ENCODE results near the gene BRD1.

Gene BRD1

GRCh38 chr22:49803134-49803533, 24.5 kb downstream of the BRD1 start:
- no peak overlapping the region for H3K9ac ChIP-seq (ENCODE audit: low read length)
- H3K4me2 ChIP-seq (ENCODE audit: low read length, poor library complexity, severe bottlenecking), result no peak overlapping the region
- no peak overlapping the region for H4K91ac ChIP-seq (ENCODE audit: low read length)
- H3K4me3 ChIP-seq (ENCODE audit: insufficient read depth in 1 of 2, low read depth in 1 of 2, low read length in 2 of 2), result no peak overlapping the region
- WGBS, result 98% methylated on average over 18 of the region's 18 CpGs
- no peak overlapping the region for H3K23ac ChIP-seq (ENCODE audit: low read length in 2 of 2)
- H2AK5ac ChIP-seq (ENCODE audit: low read length, severe bottlenecking), result no peak overlapping the region
- H3K4ac ChIP-seq (ENCODE audit: low read depth in 1 of 2, low read length in 2 of 2), result no peak overlapping the region
- H2BK15ac ChIP-seq (ENCODE audit: low read depth, poor library complexity, severe bottlenecking), result no peak overlapping the region
- no peak for DNase-seq
- no peak overlapping the region for H2BK120ac ChIP-seq (ENCODE audit: low read depth, low read length)
- H3K27me3 ChIP-seq (ENCODE audit: control insufficient read depth in 1 of 2, insufficient read depth in 1 of 2, low read length in 2 of 2), result no peaks in the 10 kb centered on the region
- no peaks in the 10 kb centered on the region for H3K9me3 ChIP-seq (ENCODE audit: control insufficient read depth, low read length)
- H3K79me1 ChIP-seq (replicated peaks; ENCODE audit: low read length, poor library complexity, severe bottlenecking), result peaks cover 9% of the 10 kb centered on the region
- H2AFZ ChIP-seq (ENCODE audit: low read depth, low read length), result no peak overlapping the region
- no peak overlapping the region for H2BK12ac ChIP-seq (ENCODE audit: low read length in 2 of 2)
- no peak overlapping the region for H3K18ac ChIP-seq (ENCODE audit: low read depth in 1 of 2, low read length in 2 of 2)
- no peak overlapping the region for H2BK5ac ChIP-seq (ENCODE audit: low read depth, low read length, poor library complexity, severe bottlenecking)
- H3K4me1 ChIP-seq (ENCODE audit: control insufficient read depth, insufficient read depth, low read depth, low read length), result peaks cover 25% of the 10 kb centered on the region
- no peak overlapping the region for H3K27ac ChIP-seq (ENCODE audit: low read length, poor library complexity, severe bottlenecking)
- peaks cover 37 to 67% of the 10 kb centered on the region in 2 experiments for H3K36me3 ChIP-seq (ENCODE audit: control insufficient read depth in 1 of 2, insufficient read depth in 2 of 2, low read depth in 1 of 2, low read length in 2 of 2)
- H4K8ac ChIP-seq (ENCODE audit: low read length), result no peak overlapping the region
- H3K14ac ChIP-seq (ENCODE audit: low read length in 2 of 2), result no peak overlapping the region

GRCh38 chr22:49801391-49802060, 26.1 kb downstream of the BRD1 start:
- Histone ChIP-seq H2BK5ac (ENCODE audit: low read depth, low read length, poor library complexity, severe bottlenecking) (no peak overlapping the region), H3K18ac (ENCODE audit: low read depth in 1 of 2, low read length in 2 of 2) (peak overlapping the region in 1 of 2 experiments; percentile 37), H2BK12ac (ENCODE audit: low read length in 2 of 2) (no peak overlapping the region), H3K14ac (ENCODE audit: low read length in 2 of 2) (no peak overlapping the region), H3K4me1 (ENCODE audit: control insufficient read depth, insufficient read depth, low read depth, low read length) (peaks cover 25% of the 10 kb centered on the region), H3K4me2 (ENCODE audit: low read length, poor library complexity, severe bottlenecking) (no peak overlapping the region), H3K9ac (ENCODE audit: low read length) (no peak overlapping the region), H3K79me1 (replicated peaks; ENCODE audit: low read length, poor library complexity, severe bottlenecking) (peaks cover 19% of the 10 kb centered on the region), H3K4ac (ENCODE audit: low read depth in 1 of 2, low read length in 2 of 2) (no peak overlapping the region), H3K36me3 (ENCODE audit: control insufficient read depth in 1 of 2, insufficient read depth in 2 of 2, low read depth in 1 of 2, low read length in 2 of 2) (peaks cover 53 to 78% of the 10 kb centered on the region in 2 experiments), H3K27me3 (ENCODE audit: control insufficient read depth in 1 of 2, insufficient read depth in 1 of 2, low read length in 2 of 2) (no peaks in the 10 kb centered on the region), H3K27ac (ENCODE audit: low read length, poor library complexity, severe bottlenecking) (no peak overlapping the region), H4K8ac (ENCODE audit: low read length) (no peak overlapping the region), H3K4me3 (ENCODE audit: insufficient read depth in 1 of 2, low read depth in 1 of 2, low read length in 2 of 2) (no peak overlapping the region), H2AFZ (ENCODE audit: low read depth, low read length) (no peak overlapping the region), H2BK120ac (ENCODE audit: low read depth, low read length) (no peak overlapping the region), H3K23ac (ENCODE audit: low read length in 2 of 2) (no peak overlapping the region), H2BK15ac (ENCODE audit: low read depth, poor library complexity, severe bottlenecking) (no peak overlapping the region), H3K9me3 (ENCODE audit: control insufficient read depth, low read length) (no peaks in the 10 kb centered on the region), H2AK5ac (ENCODE audit: low read length, severe bottlenecking) (no peak overlapping the region), H4K91ac (ENCODE audit: low read length) (no peak overlapping the region)
- WGBS, result 94% methylated on average over 18 of the region's 18 CpGs
- no peak for DNase-seq

GRCh38 chr22:49800408-49801238, 27.1 kb downstream of the BRD1 start:
- H3K9me3 ChIP-seq (ENCODE audit: control insufficient read depth, low read length), result no peaks in the 10 kb centered on the region
- no peak overlapping the region for H2BK12ac ChIP-seq (ENCODE audit: low read length in 2 of 2)
- H4K91ac ChIP-seq (ENCODE audit: low read length), result peak overlapping the region; percentile 37
- no peak overlapping the region for H3K4me3 ChIP-seq (ENCODE audit: insufficient read depth in 1 of 2, low read depth in 1 of 2, low read length in 2 of 2)
- H3K36me3 ChIP-seq (ENCODE audit: control insufficient read depth in 1 of 2, insufficient read depth in 2 of 2, low read depth in 1 of 2, low read length in 2 of 2), result peaks cover 58 to 83% of the 10 kb centered on the region in 2 experiments
- DNase-seq, result no peak
- no peak overlapping the region for H2BK5ac ChIP-seq (ENCODE audit: low read depth, low read length, poor library complexity, severe bottlenecking)
- peaks cover 24% of the 10 kb centered on the region for H3K4me1 ChIP-seq (ENCODE audit: control insufficient read depth, insufficient read depth, low read depth, low read length)
- no peak overlapping the region for H3K27ac ChIP-seq (ENCODE audit: low read length, poor library complexity, severe bottlenecking)
- no peak overlapping the region for H2AK5ac ChIP-seq (ENCODE audit: low read length, severe bottlenecking)
- H3K79me1 ChIP-seq (replicated peaks; ENCODE audit: low read length, poor library complexity, severe bottlenecking), result peaks cover 22% of the 10 kb centered on the region
- WGBS, result 96% methylated on average over 29 of the region's 29 CpGs
- no peak overlapping the region for H3K23ac ChIP-seq (ENCODE audit: low read length in 2 of 2)
- H3K4me2 ChIP-seq (ENCODE audit: low read length, poor library complexity, severe bottlenecking), result no peak overlapping the region
- H3K4ac ChIP-seq (ENCODE audit: low read depth in 1 of 2, low read length in 2 of 2), result no peak overlapping the region
- no peak overlapping the region for H2BK15ac ChIP-seq (ENCODE audit: low read depth, poor library complexity, severe bottlenecking)
- no peak overlapping the region for H3K9ac ChIP-seq (ENCODE audit: low read length)
- no peak overlapping the region for H2BK120ac ChIP-seq (ENCODE audit: low read depth, low read length)
- H3K27me3 ChIP-seq (ENCODE audit: control insufficient read depth in 1 of 2, insufficient read depth in 1 of 2, low read length in 2 of 2), result no peaks in the 10 kb centered on the region
- no peak overlapping the region for H3K14ac ChIP-seq (ENCODE audit: low read length in 2 of 2)
- no peak overlapping the region for H2AFZ ChIP-seq (ENCODE audit: low read depth, low read length)
- H4K8ac ChIP-seq (ENCODE audit: low read length), result no peak overlapping the region
- no peak overlapping the region for H3K18ac ChIP-seq (ENCODE audit: low read depth in 1 of 2, low read length in 2 of 2)

- Histone ChIP-seq H2BK120ac (ENCODE audit: low read depth, low read length) (no peak overlapping the region), H3K18ac (ENCODE audit: low read depth in 1 of 2, low read length in 2 of 2) (no peak overlapping the region), H3K9ac (ENCODE audit: low read length) (no peak overlapping the region), H3K9me3 (ENCODE audit: control insufficient read depth, low read length) (no peaks in the 10 kb centered on the region), H3K79me1 (replicated peaks; ENCODE audit: low read length, poor library complexity, severe bottlenecking) (peaks cover 28% of the 10 kb centered on the region), H2BK12ac (ENCODE audit: low read length in 2 of 2) (no peak overlapping the region), H3K14ac (ENCODE audit: low read length in 2 of 2) (no peak overlapping the region), H3K4me3 (ENCODE audit: insufficient read depth in 1 of 2, low read depth in 1 of 2, low read length in 2 of 2) (no peak overlapping the region), H3K27me3 (ENCODE audit: control insufficient read depth in 1 of 2, insufficient read depth in 1 of 2, low read length in 2 of 2) (no peaks in the 10 kb centered on the region), H3K27ac (ENCODE audit: low read length, poor library complexity, severe bottlenecking) (no peak overlapping the region), H2AFZ (ENCODE audit: low read depth, low read length) (no peak overlapping the region), H2BK15ac (ENCODE audit: low read depth, poor library complexity, severe bottlenecking) (no peak overlapping the region), H2AK5ac (ENCODE audit: low read length, severe bottlenecking) (no peak overlapping the region), H3K4ac (ENCODE audit: low read depth in 1 of 2, low read length in 2 of 2) (no peak overlapping the region), H4K8ac (ENCODE audit: low read length) (no peak overlapping the region), H3K4me2 (ENCODE audit: low read length, poor library complexity, severe bottlenecking) (no peak overlapping the region), H3K36me3 (ENCODE audit: control insufficient read depth in 1 of 2, insufficient read depth in 2 of 2, low read depth in 1 of 2, low read length in 2 of 2) (peaks cover 68 to 82% of the 10 kb centered on the region in 2 experiments), H3K4me1 (ENCODE audit: control insufficient read depth, insufficient read depth, low read depth, low read length) (peaks cover 20% of the 10 kb centered on the region), H3K23ac (ENCODE audit: low read length in 2 of 2) (no peak overlapping the region), H2BK5ac (ENCODE audit: low read depth, low read length, poor library complexity, severe bottlenecking) (no peak overlapping the region), H4K91ac (ENCODE audit: low read length) (no peak overlapping the region)
- no peak for DNase-seq
- WGBS, result 96% methylated on average over 18 of the region's 18 CpGs
These were observed 28.1 kb downstream of the BRD1 start for GRCh38 chr22:49799431-49800075.

All from mesenchymal stem cell (in vitro differentiated cells and primary cell).